Gastroesophageal sphincter (tissue), 3 donors: ENCODE results near the gene DNAH7.

Source experiments
- EP300 ChIP-seq: sonication (generic); formaldehyde crosslinking; IDR thresholded peaks from one replicate; pipeline ENCODE4 v1.6.1; 2017; ENCODE audit warnings: antibody characterized with exemption, mild to moderate bottlenecking
- TF ChIP-seq, protein P1 (sequence below), 4 experiments: fragments of 200-600 bp in 2 of 4; fragments of 450-650 bp in 2 of 4; sonication (generic) in 1 of 4; IDR thresholded peaks; one replicate each; pipeline ENCODE4 v1.5.1; 2017 to 2019; ENCODE audit warnings: antibody characterized with exemption in 4 of 4, mild to moderate bottlenecking in 2 of 4, moderate library complexity in 2 of 4

DNA sequence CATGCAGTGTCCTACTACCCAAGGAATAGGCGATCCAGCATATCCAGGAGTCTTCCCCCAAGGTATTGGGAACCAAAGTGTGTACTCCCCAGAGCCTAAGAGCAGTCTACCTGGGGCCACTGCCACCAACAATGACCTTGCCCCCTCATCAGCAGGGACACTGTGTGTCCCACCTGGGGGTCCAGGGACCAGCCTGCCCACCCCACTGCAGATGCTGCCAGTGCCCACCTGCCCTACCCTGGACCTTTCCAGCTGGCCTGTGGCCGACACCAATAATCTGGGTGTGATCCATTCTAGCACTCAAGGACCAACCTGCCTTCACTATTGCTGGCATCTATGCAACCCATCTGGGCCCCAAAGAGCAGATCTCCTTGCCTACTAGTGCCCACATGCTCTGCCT is 32.2 kb downstream of the DNAH7 start:
- TF ChIP-seq, protein P1, sequence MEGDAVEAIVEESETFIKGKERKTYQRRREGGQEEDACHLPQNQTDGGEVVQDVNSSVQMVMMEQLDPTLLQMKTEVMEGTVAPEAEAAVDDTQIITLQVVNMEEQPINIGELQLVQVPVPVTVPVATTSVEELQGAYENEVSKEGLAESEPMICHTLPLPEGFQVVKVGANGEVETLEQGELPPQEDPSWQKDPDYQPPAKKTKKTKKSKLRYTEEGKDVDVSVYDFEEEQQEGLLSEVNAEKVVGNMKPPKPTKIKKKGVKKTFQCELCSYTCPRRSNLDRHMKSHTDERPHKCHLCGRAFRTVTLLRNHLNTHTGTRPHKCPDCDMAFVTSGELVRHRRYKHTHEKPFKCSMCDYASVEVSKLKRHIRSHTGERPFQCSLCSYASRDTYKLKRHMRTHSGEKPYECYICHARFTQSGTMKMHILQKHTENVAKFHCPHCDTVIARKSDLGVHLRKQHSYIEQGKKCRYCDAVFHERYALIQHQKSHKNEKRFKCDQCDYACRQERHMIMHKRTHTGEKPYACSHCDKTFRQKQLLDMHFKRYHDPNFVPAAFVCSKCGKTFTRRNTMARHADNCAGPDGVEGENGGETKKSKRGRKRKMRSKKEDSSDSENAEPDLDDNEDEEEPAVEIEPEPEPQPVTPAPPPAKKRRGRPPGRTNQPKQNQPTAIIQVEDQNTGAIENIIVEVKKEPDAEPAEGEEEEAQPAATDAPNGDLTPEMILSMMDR (IDR thresholded peaks at IDR 0.05) = no peak
- TF ChIP-seq EP300 = no peak
